ENCODE measurements around the gene PDZD4. TPM values are rescaled to one million over a fixed set of nuclear protein-coding genes. Genes with fewer than 3 reads are reported as not detected.

Gene PDZD4
- total RNA-seq, 4 donors from 2014 or later, result 2.0 to 6.3 (median 3.0) TPM

GRCh38 chrX:153775293-153776119, 54.8 kb downstream of the PDZD4 start:
- no peak overlapping the region for H3K27ac ChIP-seq
- H3K9me3 ChIP-seq, result no peaks in the 10 kb centered on the region
- no peak overlapping the region for H3K4me3 ChIP-seq
- H3K36me3 ChIP-seq, result no peaks in the 10 kb centered on the region
- 89% methylated on average over 11 of the region's 42 CpGs for WGBS
- no peak for DNase-seq (ENCODE audit: low spot score in 2 of 2)
- H3K27me3 ChIP-seq, result no peaks in the 10 kb centered on the region
- H3K4me1 ChIP-seq, result peaks cover 5% of the 10 kb centered on the region
- TF ChIP-seq POLR2A (IDR thresholded peaks at IDR 0.05), result no peak
- TF ChIP-seq EP300 (IDR thresholded peaks at IDR 0.05), result no peak
- no peak for TF ChIP-seq CTCF (IDR thresholded peaks at IDR 0.05)

- no peak for DNase-seq (ENCODE audit: low spot score in 2 of 2)
- Histone ChIP-seq H3K9me3 (no peaks in the 10 kb centered on the region), H3K36me3 (no peaks in the 10 kb centered on the region), H3K27ac (no peak overlapping the region), H3K4me3 (no peak overlapping the region), H3K27me3 (no peaks in the 10 kb centered on the region), H3K4me1 (peaks cover 4% of the 10 kb centered on the region)
- no peak for TF ChIP-seq POLR2A (IDR thresholded peaks at IDR 0.05)
- no peak for TF ChIP-seq CTCF (IDR thresholded peaks at IDR 0.05)
- TF ChIP-seq EP300 (IDR thresholded peaks at IDR 0.05), result no peak
- TF ChIP-seq POLR2AphosphoS5 (IDR thresholded peaks at IDR 0.05), result no peak
- 92% methylated on average over 24 of the region's 37 CpGs for WGBS
These were observed 55.6 kb downstream of the PDZD4 start for GRCh38 chrX:153774576-153775292.

GRCh38 chrX:153773741-153774575, 56.4 kb downstream of the PDZD4 start:
- Histone ChIP-seq H3K36me3 (no peaks in the 10 kb centered on the region), H3K4me3 (no peak overlapping the region), H3K27me3 (no peaks in the 10 kb centered on the region), H3K4me1 (peaks cover 4% of the 10 kb centered on the region), H3K9me3 (no peaks in the 10 kb centered on the region), H3K27ac (no peak overlapping the region)
- TF ChIP-seq EP300 (IDR thresholded peaks at IDR 0.05) (no peak), POLR2AphosphoS5 (IDR thresholded peaks at IDR 0.05) (no peak), POLR2A (IDR thresholded peaks at IDR 0.05) (no peak), CTCF (IDR thresholded peaks at IDR 0.05) (no peak)
- 89% methylated on average over 10 of the region's 48 CpGs for WGBS
- DNase-seq (ENCODE audit: low spot score in 2 of 2), result no peak

GRCh38 chrX:153773218-153773611, 57.1 kb downstream of the PDZD4 start:
- Histone ChIP-seq H3K27ac (no peak overlapping the region), H3K4me1 (no peaks in the 10 kb centered on the region), H3K4me3 (no peak overlapping the region), H3K27me3 (no peaks in the 10 kb centered on the region), H3K36me3 (no peaks in the 10 kb centered on the region), H3K9me3 (no peaks in the 10 kb centered on the region)
- TF ChIP-seq POLR2A (IDR thresholded peaks at IDR 0.05) (no peak), EP300 (IDR thresholded peaks at IDR 0.05) (no peak), POLR2AphosphoS5 (IDR thresholded peaks at IDR 0.05) (no peak), CTCF (IDR thresholded peaks at IDR 0.05) (no peak)
- no CpG with 5 or more reads among the region's 23 CpGs for WGBS
- DNase-seq (ENCODE audit: low spot score in 2 of 2), result no peak
